GM23248 (cell line): ENCODE data around the gene TMEM247.

Experiments
- EZH2 ChIP-seq: fragments of 200-600 bp; sonication (generic); IDR thresholded peaks from 2 replicates; pipeline ENCODE4 v1.6.1; 2018; ENCODE audit warnings: antibody characterized with exemption, mild to moderate bottlenecking; ENCODE audit not compliant: insufficient read depth, poor library complexity, severe bottlenecking
- EZH2phosphoT487 ChIP-seq: fragments of 200-600 bp; sonication (generic); IDR thresholded peaks from 2 replicates; pipeline ENCODE4 v1.6.1; 2018; ENCODE audit warnings: antibody characterized with exemption, moderate library complexity, mild to moderate bottlenecking, low read depth; ENCODE audit not compliant: insufficient read depth

DNA sequence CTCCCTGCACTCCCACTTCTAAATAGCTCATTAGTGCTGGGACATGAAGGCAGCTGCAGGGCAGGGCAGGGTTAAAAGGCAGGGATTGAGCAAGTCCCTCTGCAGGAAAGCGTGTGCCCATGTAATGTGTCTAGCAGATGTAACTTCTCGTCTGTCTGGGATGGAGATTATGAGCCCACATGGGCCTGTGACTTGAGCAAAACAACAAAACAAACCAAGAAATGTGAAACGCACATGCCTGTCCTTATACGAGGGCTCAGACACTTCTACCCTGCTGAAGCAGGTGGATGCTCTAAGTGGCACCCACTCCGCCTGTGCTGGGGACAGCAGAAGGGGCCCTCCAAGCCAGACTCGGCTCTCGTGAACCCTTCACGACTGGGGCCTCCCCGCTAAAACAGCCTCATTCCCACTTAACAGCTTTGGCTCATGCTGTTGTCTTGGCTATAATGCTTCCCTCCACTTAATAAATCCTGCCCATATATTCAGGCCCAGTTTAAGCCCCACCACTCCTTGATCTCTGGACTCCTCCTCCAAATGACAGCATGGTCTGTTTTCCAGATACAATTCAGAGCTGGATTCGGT, 40.9 kb downstream of the TMEM247 start:
- no peak for TF ChIP-seq EZH2
- no peak for TF ChIP-seq EZH2phosphoT487
